Measurements from ENCODE around the gene NTHL1.
"Not testable (repeated sequence)": the region's sequence is repeated elsewhere in the genome, so short reads cannot be mapped to it uniquely, and the experiment has no call there.

The NTHL1 gene

DNA sequence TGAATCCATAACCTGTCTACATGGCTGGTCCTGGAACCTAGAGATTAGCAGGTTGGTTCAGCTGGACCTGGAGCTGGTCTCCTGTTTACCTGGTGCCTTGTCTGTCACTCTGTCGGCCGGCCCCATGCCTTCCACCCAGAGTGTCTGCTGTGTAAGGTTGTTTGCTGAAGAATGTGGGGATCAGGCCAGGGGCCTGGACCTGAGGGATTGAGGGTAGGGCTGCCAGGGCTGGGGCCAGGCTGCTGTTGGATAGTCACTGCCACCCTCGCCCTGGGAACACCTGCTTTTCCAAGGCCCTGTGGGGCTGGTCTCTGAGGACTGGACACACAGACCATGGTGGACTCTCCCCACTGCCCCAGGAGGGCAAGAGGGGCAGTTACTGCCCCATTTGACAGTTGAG is 19.5 kb downstream of the NTHL1 start:
- DNase-seq (ENCODE audit: low read depth): no peak

DNA sequence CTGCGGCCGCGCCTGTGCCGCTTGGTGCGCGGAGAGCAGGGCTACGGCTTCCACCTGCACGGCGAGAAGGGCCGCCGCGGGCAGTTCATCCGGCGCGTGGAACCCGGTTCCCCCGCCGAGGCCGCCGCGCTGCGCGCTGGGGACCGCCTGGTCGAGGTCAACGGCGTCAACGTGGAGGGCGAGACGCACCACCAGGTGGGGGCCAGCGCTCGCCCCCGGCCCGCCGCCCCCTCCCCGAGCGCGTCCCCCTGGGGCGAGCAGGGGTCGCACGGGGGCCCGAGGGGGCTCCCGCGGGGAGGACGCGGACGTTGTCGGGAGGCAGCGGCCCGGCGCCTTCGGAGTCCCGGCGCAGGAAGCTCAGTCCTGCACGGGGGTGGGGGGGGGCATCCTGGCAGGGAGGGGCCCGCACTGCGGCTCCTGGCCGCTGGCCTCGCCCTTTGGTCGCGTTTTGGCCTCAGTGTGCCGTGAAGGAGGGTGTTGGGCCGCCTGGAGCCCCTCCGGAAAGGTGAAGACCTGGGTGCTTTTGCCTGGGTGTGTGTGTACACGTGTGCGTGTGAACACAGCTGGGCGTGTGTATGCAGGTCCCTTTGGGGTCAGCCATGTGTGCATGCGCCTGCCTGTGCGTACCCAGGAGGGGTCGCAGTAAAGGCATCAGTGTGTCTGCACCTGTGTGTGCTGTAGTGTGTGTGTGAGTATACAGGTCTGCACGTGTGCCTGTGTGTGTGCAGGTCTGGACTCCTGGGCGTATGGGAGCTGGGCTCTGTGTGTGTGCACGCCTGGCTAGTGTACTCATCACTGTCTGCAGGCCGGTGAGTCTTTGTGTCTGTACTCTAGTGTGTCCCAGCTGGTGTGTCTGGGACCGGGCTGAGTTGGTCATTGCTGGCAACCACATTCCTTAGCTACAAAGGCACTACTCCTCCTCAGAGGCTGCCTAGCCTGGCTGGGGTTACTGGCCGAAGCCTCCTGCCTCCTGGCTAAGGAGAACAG is 20.3 kb downstream of the NTHL1 start:
- DNase-seq (ENCODE audit: low read depth): no peak

DNA sequence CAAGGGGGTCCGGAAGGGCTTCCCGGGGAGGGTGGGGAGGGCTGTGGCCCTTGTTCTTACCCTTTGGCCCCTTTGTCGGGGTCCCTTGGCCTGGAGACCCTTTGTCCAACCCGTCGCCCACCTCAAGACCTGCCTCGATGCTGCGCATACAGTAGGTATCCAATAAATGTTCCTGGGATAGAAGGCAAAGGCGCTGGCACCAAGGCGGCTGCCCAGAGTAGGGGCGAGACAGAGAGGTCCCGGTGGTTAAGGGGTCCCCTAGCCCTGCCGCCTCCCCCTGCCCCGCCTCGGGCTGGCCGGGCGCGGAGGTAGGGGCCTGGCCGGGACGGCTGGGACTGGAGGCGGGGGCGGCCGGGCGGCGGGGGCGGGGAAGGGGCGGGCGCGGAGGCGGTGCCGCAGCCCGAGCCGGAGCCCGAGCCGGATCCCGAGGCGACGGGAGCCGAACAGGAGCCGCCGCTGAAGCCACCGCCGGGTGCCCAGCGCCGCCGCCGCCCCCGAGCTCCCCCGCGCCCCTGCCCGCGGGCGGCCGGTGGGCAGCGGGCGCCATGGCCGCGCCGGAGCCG is 21.1 kb downstream of the NTHL1 start, which contains the start of gene NHERF2:
NHERF2 (plus strand) TSS at position 442 of the 563 bp plus-strand sequence; CDS start at position 546, 104 bp downstream.
- DNase-seq (ENCODE audit: low read depth): no peak

DNA sequence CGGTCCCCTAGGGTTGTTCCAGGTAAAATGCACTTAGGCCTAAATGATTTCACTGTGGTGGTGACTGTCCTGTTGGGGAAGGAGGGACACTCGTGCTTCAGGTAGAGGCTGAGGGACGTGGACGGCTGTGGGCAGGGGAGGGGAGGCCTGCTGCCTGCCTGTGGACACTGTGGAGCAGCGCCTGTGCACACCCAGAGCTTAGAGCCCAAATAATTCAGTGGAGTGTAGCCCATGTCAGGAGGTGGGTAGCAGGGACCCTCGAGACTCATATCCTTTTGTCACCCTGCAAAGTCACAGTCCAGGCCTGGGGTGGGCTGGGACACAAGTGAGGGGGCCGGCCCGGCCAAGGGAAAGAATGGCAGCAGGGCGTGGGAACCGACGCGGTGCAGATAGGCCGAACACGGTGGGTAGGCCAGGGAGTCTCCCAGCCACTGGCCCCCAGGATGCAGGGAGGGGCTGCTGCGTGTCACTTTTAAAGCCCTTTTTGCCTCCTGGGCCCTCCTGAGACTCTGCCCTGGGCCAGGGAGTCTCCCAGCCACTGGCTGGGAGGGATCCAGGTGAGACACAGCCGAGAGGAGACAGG is 21.7 kb downstream of the NTHL1 start:
- DNase-seq (ENCODE audit: low read depth): no peak

DNA sequence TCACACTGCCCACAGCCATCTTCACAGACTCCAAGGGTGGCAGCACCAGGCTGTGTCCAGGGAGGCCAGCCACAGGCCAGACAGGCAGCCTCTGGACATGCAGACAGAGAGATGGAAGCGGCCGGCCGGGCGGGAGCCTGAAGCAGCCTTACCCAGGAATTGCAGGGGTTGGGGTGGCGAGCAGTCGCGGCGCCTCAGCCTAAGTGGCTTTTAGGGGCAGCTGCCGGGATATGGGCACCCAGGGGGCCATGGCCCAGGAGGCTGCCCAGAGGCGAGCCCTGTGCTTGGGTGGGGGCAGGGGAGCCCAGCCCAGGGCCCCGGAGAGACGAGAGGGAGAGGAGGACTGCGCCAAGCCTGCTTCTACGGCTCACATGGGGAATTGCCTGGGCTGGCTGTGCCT is 22.4 kb downstream of the NTHL1 start:
- DNase-seq (ENCODE audit: low read depth): no peak

DNA sequence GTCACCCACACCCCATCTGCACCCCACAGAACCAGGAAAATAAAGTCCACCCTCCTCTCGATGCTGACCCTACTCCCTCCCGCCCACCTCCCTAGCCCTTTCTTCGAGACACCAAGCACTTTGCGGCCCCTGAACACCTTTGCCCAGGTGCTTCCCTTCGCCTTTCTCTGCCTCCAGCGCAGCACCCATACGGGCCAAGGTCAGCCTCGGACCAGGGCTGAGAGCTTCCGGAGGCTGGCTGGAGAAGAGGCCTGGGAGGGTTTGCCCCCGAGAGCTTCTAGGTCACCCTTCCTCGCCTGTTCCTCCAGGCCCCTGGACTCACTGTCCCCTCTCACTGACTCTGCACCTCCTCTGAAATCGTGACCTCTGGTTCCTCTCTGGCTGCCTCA is 23.6 kb downstream of the NTHL1 start:
- DNase-seq (ENCODE audit: low read depth): no peak

DNA sequence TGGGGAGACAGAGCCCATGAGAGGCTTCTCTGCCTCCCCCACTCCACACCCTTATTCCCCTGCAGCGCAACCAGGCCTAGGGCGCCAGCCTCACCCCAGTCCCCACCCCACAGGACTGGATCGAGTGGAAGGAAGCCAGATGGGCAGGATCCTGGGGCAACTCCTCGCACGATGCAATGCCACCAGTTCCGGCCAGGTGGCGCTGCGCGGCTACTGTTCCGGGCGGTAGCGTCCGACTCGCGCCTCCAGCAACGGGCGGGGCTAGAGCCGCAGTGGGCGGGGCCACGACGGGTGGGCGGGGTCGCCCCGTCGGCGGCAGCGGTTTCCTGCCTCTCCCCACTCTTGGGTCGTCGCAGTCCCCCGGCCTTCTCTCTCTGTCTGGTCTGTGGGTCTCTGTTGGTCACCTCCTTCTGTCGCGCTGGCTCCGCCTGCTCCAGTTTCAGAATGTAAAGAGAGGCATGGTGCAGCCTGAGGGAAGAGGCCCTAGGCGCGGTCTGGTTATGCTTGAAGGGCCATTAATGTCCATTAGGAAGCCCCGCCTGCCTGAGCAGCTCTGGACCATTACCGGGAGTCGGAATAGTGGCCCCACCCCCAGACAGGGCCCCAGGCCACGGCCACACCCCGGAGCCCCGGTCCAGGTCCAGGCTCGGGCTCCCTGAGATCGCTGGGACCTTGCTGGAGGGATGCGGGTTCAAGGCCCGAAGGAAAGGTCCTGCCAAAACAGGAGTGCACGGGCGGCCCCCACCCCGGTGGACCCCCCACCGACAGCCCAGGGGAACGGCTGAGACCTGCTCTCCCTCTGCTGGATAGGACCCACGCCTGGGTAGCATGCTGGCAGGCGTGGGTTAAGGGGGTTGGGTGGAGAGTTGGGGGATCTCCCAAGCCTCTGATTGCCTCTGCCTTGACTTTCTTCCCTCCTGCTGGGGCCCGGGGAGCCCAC is 24.3 kb downstream of the NTHL1 start:
- peak; percentile 96 for DNase-seq (ENCODE audit: low read depth)

DNA sequence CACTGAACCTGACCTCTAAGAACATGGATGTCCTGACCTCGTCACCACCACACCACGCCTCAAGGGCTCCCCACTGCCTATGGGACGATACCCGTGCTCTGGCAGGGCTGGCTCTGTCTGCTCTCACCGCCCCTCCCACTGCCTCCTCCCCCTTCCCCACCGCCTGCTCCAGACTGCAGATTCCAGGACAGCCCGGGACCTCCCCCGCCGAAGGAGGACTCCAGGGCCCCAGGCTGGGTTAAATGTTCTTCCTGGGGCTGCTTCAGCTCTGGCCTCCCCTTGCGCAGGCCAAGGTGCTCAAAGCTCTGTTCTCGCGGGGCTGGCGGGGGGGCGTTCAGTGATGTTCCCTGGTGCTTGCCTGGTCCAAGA is 24.9 kb downstream of the NTHL1 start:
- no peak for DNase-seq (ENCODE audit: low read depth)

DNA sequence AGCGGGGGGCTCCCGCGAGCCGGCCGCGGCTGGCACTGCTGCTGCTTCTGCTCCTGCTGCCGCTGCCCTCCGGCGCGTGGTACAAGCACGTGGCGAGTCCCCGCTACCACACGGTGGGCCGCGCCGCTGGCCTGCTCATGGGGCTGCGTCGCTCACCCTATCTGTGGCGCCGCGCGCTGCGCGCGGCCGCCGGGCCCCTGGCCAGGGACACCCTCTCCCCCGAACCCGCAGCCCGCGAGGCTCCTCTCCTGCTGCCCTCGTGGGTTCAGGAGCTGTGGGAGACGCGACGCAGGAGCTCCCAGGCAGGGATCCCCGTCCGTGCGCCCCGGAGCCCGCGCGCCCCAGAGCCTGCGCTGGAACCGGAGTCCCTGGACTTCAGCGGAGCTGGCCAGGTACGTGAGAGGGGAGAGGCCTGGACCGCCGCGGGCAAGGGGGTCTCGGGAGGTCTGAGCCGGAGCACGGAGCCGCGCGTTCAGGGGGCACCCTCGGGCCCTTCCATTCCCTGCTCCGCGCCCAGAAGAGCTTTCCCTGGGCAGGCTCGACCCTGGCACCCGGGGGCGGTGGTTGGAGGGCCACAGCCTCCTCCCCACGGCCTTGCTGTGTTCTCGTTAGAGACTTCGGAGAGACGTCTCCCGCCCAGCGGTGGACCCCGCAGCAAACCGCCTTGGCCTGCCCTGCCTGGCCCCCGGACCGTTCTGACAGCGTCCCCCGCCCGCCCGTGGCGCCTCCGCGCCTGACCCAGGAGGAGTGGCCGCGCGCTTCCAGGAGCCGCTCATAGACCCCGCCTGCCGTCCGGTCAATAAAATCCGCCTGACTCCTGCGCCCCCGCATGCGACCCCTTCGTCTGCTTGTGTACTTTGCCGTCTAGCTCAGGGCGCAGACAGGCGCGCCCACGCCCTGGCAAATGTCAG is 27.5 kb downstream of the NTHL1 start:
- no peak for DNase-seq (ENCODE audit: low read depth)

DNA sequence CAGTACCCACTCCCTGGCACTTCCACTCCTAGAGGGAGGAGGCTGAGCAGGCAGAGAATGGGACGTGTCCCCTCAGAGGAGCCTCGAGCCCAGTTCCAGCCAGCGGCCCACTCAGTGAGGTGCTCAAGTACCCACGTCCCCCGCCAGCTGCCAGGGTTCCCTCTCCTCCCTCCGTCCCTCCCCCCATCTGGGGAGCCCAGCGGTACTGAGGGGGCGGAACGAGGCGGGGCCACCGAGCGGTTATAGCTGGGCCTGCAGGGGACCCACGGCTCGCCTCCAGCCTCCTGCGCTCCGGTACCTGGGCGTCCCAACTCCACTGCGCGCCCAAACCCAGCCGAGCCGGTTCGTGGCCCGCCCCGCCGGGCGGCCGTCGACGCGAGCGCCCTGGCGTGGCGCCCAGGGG is 28.1 kb downstream of the NTHL1 start, which contains the start of gene NPW:
NPW (plus strand) TSS at position 268 of the 403 bp plus-strand sequence.
- DNase-seq (ENCODE audit: low read depth): no peak

DNA sequence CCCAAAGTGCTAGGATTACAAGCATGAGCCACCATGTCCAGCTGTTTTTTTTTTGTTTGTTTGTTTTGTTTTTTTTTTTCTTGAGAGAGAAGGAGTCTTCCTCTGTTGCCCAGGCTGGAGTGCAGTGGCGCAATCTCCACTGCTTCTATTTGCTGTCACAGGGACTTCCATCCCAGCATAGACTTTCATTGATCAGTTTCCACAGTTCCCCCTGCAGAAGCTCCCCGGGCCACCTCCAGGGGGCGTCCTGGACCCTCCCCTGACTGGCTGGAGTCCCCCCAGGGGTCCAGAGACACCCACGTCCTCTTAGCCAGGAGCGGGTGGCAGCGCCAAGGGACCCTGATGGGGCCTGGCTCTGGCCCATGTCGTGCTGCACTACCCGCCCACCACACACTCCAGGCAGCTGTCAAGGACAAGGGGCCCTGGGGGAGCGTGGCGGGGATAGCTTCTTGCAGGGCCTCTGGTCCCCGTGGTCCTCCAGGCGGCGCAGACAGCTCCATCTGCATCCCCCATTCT is 31.2 kb downstream of the NTHL1 start:
- DNase-seq (ENCODE audit: low read depth): no peak

DNA sequence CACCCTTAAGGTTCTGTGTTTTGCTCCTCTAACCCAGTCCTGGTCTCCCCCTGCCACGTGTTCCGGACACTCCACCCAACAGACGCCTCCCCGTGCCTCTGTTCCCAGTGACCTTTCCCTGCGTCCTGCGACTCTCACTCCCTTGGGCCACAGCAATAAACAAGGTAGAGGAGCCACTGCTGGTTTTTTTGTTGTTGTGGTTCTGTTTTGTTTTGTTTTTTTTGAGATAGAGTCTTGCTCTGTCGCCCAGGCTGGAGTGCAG is 31.8 kb downstream of the NTHL1 start:
- DNase-seq (ENCODE audit: low read depth): no peak

DNA sequence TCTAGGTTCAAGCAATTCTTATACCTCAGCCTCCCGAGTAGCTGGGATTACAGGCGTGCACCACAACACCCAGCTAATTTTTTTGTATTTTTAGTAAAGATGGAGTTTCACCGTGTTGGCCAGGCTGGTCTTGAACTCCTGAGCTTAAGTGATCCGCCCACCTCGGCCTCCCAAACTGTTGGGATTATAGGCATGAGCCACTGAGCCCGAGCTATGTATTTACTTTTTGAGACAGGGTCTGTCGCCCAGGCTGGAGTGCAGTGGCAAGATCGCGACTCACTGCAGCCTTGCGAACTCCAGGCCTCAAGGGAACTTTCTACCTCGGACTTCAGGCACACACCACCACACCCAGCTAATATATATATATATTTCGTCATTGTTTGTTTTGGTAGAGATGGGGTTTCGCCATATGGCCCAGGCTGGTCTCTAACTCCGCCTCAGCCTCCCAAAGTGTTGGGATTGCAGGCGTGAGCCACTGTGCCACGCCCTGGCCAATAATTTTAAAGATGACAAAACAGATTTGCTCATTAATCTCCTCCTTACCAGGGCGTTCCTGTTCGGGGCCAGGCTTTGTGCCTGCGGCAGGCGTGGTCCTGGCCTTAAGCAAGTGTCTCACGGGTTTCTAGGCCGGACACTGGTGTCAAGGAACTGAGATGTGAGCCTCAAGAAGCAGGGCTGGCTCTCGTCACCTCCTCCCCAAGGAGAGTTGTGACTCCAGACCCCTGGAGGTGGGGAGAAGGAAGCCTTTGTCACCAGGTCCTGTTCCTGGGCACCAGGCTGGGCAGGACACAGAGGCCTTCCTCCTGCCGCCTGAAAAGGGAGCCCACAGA is 32.3 kb downstream of the NTHL1 start:
- DNase-seq (ENCODE audit: low read depth): no peak

DNA sequence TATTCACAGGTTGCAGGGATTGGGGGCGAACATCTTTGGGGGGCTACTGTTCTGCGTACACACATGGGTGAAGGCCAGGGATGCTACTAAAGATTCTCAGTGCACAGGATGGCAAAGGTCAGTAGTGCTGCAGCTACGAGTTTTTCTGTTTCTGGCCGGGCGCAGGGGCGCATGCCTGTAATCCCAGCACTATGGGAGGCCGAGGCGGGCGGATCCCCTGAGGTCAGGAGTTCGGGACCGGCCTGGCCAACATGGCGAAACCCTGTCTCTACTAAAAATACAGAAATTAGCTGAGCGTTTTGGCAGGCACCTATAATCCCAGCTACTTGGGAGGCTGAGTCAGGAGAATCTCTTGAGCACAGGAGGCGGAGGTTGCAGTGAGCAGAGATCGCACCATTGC is 34.1 kb downstream of the NTHL1 start:
- no peak for DNase-seq (ENCODE audit: low read depth)

DNA sequence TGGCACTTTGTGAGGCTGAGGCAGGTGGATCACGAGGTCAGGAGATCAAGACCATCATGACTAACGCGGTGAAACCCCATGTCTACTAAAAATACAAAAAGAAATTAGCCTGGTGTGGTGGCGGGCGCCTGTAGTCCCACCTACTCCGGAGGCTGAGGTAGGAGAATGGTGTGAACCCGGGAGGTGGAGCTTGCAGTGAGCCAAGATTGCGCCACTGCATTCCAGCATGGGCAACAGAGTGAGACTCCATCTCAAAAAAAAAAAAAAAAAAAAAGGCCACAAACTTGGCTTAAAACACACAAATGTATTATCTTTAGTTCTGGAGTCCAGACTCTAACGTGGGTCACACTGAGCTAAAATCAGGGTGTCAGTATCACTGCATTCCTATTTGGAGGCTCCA is 35.9 kb downstream of the NTHL1 start:
- not testable (repeated sequence) for DNase-seq (ENCODE audit: low read depth)

DNA sequence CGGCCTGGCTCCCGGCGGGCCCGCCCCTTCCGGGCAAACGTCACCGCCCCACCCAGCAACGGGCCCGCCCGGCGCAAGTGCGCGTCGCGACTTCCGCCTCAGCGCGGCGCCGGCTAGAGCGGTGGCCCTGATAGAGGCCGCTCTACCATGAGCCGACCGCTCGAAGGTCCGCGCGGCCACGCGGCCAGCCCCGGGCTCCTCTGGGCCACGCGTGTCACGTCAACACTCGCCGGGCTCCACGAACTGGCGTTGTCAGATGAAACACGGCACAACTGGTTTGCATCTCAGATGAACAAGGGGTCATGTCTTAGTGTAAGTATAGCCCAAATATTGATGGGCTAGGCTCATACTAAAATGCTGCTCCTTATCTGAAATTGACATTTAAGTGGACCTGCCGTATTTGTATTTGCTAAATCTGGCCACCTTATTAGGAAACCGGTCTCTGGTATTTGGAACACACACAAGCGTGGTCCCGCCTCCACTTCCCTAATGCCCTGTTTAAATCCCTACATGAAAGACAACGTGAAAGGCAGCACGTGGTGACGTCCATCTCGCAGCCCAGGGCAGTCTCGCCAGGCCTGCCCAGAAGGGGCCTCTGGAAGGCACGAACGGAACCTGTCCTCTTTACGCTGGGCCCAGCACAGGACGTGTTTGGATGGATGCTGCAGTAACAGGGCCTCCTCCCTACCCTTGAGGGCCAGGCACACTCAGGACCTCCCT is 37.7 kb downstream of the NTHL1 start, which contains the start of gene ZNF598:
ZNF598 (minus strand) TSS at position 31 of the 720 bp plus-strand sequence.
- DNase-seq (ENCODE audit: low read depth): peak; percentile 60

DNA sequence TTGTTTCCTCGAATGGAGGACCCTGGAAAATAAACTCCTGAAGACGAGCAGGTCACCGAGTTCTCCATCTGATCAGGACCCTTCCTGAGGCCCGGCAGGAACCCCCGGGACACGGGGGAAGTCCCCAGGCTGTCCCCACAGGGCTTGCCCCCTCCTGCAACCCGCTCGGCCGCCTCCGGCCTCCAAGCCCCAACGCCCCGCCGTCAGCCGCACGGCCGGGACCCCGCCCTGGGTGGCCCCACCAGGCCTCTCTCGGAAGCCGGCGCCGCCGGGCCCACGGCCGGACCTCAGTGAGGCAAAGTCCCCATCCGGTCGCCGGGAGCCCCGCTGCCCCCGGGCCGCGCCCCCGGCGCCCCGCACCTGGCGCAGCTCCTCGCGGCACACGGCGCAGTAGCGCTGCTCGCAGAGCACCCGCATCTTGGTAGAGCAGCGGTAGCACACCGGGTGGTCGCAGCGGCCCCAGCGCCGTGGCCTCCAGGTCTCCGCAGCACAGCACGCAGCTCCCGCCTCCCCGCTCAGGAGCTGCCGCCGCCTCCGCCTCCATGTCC is 38.4 kb downstream of the NTHL1 start:
- DNase-seq (ENCODE audit: low read depth): no peak

DNA sequence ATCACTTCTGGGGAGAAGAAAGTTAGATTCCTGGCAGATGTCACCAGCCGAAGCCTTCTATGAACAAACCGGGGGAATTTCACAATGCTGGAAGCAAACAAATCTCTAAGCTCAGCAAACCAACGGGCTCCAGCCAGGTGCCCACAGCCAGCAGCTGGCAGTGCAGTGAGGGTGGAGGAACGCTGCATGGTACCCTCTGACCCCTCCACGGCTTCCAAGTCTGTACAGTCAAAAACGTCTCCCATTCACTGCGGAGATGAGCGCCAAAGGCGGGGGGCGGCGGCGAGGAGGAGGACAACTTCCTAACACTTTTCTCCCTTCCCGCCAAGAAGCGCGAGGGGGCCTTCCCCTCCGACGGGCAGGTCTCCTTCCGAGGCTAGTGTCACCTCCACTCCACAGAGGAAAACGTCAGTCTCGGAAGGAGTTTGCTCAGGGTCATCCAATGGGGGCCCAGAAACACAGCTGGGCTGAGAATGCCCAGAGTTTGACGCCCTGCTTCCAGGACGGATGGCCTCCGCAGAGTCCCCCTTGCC is 38.9 kb downstream of the NTHL1 start:
- DNase-seq (ENCODE audit: low read depth): no peak
